ENCODE results near the gene MED29.

GRCh38 chr19:39420769-39421168 lies 29.6 kb downstream of the MED29 start:
- TF ChIP-seq NR2C2 (IDR thresholded peaks at IDR 0.05; ENCODE audit: borderline replicate concordance, control insufficient read depth, insufficient read length, low read depth) (no peak), GABPA (IDR thresholded peaks at IDR 0.05; ENCODE audit: low read depth) (no peak), JUND (IDR thresholded peaks at IDR 0.05; ENCODE audit: low read depth, low read length) (no peak), CEBPB (IDR thresholded peaks at IDR 0.05; ENCODE audit: borderline replicate concordance in 1 of 2, low read depth in 2 of 2, low read length in 2 of 2) (no peak)

Data from GM12878 (cell line).